Ovary (tissue), 9 donors: ENCODE results near the gene SNCG. TPM values are rescaled to one million over a fixed set of nuclear protein-coding genes. Genes with fewer than 3 reads are reported as not detected.
A peak's percentile ranks its signal among the peaks of the same experiment; 100 is the strongest.

Source experiments
- DNase-seq, 5 donors: peaks; one replicate each; pipeline ENCODE4 v3.0.0-alpha.2; 2019 to 2020
- H3K27ac ChIP-seq, 2 donors: fragments of 200-600 bp; one replicate each; pipeline versions ENCODE4 v1.5.1 to v1.8.0; 2019 to 2022
- H3K27me3 ChIP-seq: fragments of 200-600 bp; one replicate; pipeline ENCODE4 v1.8.0; 2022
- H3K36me3 ChIP-seq: fragments of 200-600 bp; sonication (generic); one replicate; pipeline ENCODE4 v1.5.1; 2019
- H3K4me1 ChIP-seq: one replicate; pipeline ENCODE4 v1.8.1; 2013; ENCODE audit warnings: mild to moderate bottlenecking, moderate library complexity; ENCODE audit not compliant: insufficient read depth
- H3K4me3 ChIP-seq: fragments of 200-600 bp; sonication (generic); one replicate; pipeline ENCODE4 v1.5.1; 2017
- H3K9me3 ChIP-seq, 2 donors: fragments of 200-600 bp in 1 of 2; sonication (generic) in 1 of 2; one replicate each; pipeline versions ENCODE4 v1.5.1 to v1.8.1; 2013 to 2019; ENCODE audit warnings: mild to moderate bottlenecking in 1 of 2, moderate library complexity in 1 of 2
- EP300 ChIP-seq: sonication (generic); formaldehyde crosslinking; IDR thresholded peaks from one replicate; pipeline ENCODE4 v1.6.1; 2017; ENCODE audit warnings: antibody characterized with exemption
- POLR2A ChIP-seq: fragments of 450-650 bp; IDR thresholded peaks from one replicate; pipeline ENCODE4 v1.6.1; 2017; ENCODE audit warnings: antibody characterized with exemption, mild to moderate bottlenecking, moderate library complexity
- WGBS, 3 donors: extraction: QIAGEN DNeasy Blood & Tissue Kit in 1 of 3; methylation state at CpG; one replicate each; pipeline versions ENCODE4 v1.1.5 to v1.1.7; 2013 to 2017; 5-methylcytosine and 5-hydroxymethylcytosine counted together
- intact Hi-C, 4 donors: fragments of 100-400 bp; cut with DNase I; formaldehyde crosslinking; loops; one replicate each; pipeline versions ENCODE4 v1.11.0 to v1.15.1; 2022 to 2023
- polyA plus RNA-seq, 2 donors: library from polyadenylated mRNA; stranded (reverse); fragments of 200-250 nt in 1 of 2; fragments of 350-450 nt in 1 of 2; fragmentation: Illumina TruSeq in 1 of 2; extraction: RNeasy Lipid Tissue Mini Kit (QIAGEN cat#74804) in 1 of 2; gene quantifications; one replicate each; pipeline ENCODE4 v1.2.3, GENCODE V29; 2013 to 2014
- total RNA-seq, 7 donors: library from RNA; depleted of rRNA in 2 of 7; stranded (reverse); fragments of >200 nt in 2 of 7; fragmentation: NEBNext Ultra II Directional in 3 of 7; extraction: Animal tissue kit (Norgen Biotek cat#: 25700) in 3 of 7; gene quantifications; one replicate each; pipeline versions ENCODE4 v1.1.0 to v1.2.4, GENCODE V29; 2016 to 2023
- TF ChIP-seq, protein P1 (sequence below), 3 donors: fragments of 450-650 bp in 2 of 3; fragments of 200-600 bp in 1 of 3; IDR thresholded peaks; one replicate each; pipeline versions ENCODE4 v1.5.1 to v1.8.0; 2016 to 2022; ENCODE audit warnings: antibody characterized with exemption in 3 of 3, mild to moderate bottlenecking in 1 of 3
- donor health status: DM: no; HTN: no; CAD: no; lungs with moderate emphysema.
- donor health status: DM: no; HTN: no; CAD: no.
- donor health status: Bipolar disorder and iron deficiency.
- donor health status: DM: yes; HTN: yes; CAD: no.
- donor health status: DM: no; HTN: no; CAD: no.
- donor health status: DM: yes; HTN: yes; CAD: no.

Gene SNCG
- total and polyA plus RNA-seq, 9 donors = 13.7 to 76.1 (median 41.9) TPM

GRCh38 chr10:86943316-86944030 lies 14.9 kb upstream of the SNCG start:
- intact Hi-C loops = no loop called here
- H3K27ac ChIP-seq = no peak overlapping the region
- no peak overlapping the region for H3K4me3 ChIP-seq
- 93 to 95% (median 94%) methylated on average over 30 of the region's 30 CpGs for WGBS, 3 donors
- no peaks in the 10 kb centered on the region for H3K27me3 ChIP-seq
- TF ChIP-seq, protein P1, sequence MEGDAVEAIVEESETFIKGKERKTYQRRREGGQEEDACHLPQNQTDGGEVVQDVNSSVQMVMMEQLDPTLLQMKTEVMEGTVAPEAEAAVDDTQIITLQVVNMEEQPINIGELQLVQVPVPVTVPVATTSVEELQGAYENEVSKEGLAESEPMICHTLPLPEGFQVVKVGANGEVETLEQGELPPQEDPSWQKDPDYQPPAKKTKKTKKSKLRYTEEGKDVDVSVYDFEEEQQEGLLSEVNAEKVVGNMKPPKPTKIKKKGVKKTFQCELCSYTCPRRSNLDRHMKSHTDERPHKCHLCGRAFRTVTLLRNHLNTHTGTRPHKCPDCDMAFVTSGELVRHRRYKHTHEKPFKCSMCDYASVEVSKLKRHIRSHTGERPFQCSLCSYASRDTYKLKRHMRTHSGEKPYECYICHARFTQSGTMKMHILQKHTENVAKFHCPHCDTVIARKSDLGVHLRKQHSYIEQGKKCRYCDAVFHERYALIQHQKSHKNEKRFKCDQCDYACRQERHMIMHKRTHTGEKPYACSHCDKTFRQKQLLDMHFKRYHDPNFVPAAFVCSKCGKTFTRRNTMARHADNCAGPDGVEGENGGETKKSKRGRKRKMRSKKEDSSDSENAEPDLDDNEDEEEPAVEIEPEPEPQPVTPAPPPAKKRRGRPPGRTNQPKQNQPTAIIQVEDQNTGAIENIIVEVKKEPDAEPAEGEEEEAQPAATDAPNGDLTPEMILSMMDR (IDR thresholded peaks at IDR 0.05) = no peak
- no peak for TF ChIP-seq EP300
- no peak for TF ChIP-seq POLR2A
- DNase-seq = no peak
- no peaks in the 10 kb centered on the region for H3K9me3 ChIP-seq
- no peaks in the 10 kb centered on the region for H3K36me3 ChIP-seq
- H3K4me1 ChIP-seq = peaks cover 12% of the 10 kb centered on the region

GRCh38 chr10:86944031-86944419 lies 14.4 kb upstream of the SNCG start:
- Histone ChIP-seq H3K36me3 (no peaks in the 10 kb centered on the region), H3K27ac (no peak overlapping the region), H3K4me1 (peaks cover 12% of the 10 kb centered on the region), H3K4me3 (no peak overlapping the region), H3K27me3 (no peaks in the 10 kb centered on the region), H3K9me3 (no peaks in the 10 kb centered on the region)
- no peak for TF ChIP-seq POLR2A
- TF ChIP-seq, protein P1 (IDR thresholded peaks at IDR 0.05) = no peak
- TF ChIP-seq EP300 = no peak
- WGBS, 3 donors = 87 to 99% (median 93%) methylated on average over 4 of the region's 4 CpGs
- intact Hi-C loops = no loop called here
- DNase-seq = peak in 1 of 5 donors; percentile 19

DNA sequence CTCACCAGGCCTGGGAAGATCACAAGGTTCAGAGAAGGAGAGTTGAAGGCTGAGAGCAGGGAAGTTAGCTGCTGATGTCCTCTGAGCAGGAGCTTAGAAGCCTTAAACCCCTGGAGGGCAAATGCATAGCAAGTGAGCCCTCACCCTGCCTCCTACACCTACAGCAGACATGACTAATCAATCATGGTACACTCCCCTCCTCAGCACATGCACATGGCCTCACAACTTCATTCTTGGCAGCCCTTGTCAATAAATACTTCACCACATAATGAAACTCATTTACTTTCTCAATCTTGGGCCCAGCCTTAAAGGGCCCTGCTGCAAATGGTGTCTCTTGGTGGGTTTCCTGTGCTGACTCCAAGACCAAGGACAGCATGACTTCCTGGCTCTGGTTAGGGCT lies 13.9 kb upstream of the SNCG start:
- H3K4me1 ChIP-seq = peaks cover 12% of the 10 kb centered on the region
- no peaks in the 10 kb centered on the region for H3K27me3 ChIP-seq
- no peaks in the 10 kb centered on the region for H3K36me3 ChIP-seq
- intact Hi-C loops = no loop called here
- H3K9me3 ChIP-seq = no peaks in the 10 kb centered on the region
- DNase-seq = no peak
- no peak overlapping the region for H3K27ac ChIP-seq
- TF ChIP-seq EP300 = no peak
- TF ChIP-seq POLR2A = no peak
- H3K4me3 ChIP-seq = no peak overlapping the region

- intact Hi-C loops = no loop called here
- DNase-seq = no peak
- WGBS, 3 donors = 93 to 98% (median 94%) methylated on average over 3 of the region's 3 CpGs
- H3K36me3 ChIP-seq = no peaks in the 10 kb centered on the region
- no peaks in the 10 kb centered on the region for H3K9me3 ChIP-seq
- no peak overlapping the region for H3K27ac ChIP-seq
- H3K4me3 ChIP-seq = no peak overlapping the region
- peaks cover 12% of the 10 kb centered on the region for H3K4me1 ChIP-seq
- H3K27me3 ChIP-seq = no peaks in the 10 kb centered on the region
- TF ChIP-seq EP300 (no peak), POLR2A (no peak)
- TF ChIP-seq, protein P1 (IDR thresholded peaks at IDR 0.05) = no peak
These were observed 13.5 kb upstream of the SNCG start for GRCh38 chr10:86944907-86945306.
